Measurements from ENCODE around the gene ANAPC15.
"Not testable (repeated sequence)": the region's sequence is repeated elsewhere in the genome, so short reads cannot be mapped to it uniquely, and the experiment has no call there.

ANAPC15 gene

DNA sequence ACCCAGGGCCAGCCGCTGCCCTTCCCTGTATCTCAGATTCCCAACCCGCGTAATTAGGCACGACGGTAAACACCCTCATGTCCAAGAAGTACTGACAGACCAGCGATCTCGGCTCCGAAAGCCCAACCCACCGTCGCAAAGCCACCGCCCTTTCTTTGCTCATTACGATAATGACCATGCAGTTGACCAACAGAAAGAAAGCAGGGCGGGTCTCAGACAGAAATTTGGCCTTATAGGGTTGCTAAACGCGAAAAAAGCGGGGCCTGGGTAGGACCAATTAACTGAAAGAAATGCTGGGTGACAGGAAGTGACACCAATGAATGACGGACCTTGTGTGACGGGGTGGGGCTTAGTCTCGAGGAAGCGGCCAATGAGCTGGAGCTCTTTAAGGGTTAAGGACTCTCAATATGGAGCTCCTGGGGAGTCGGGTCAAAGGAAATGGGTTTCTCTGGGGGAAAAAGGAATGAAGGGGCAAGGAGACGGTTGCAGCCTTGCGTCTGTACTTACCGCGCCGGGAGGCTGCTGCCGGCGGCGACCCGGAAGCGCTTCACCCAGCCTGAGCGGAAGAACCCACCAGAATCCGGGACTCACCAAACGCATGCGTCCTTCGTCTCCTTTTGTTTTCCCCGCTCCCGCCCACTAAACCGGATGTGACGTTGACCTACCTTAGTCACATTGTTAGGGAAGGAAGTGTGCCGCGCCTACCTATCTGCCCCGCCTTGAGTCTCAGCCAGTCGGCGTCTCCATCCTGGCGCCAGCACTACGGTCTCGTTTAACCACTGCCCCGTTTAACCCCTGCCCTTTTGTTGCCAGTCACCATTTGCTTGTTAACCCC is at the start of gene ANAPC15:
ANAPC15 (minus strand) TSS at position 553 of the 835 bp plus-strand sequence. CDS start 1,419 bp downstream, outside the sequence.
- Mint-ChIP-seq H3K27ac (peak within 1 kb of the TSS; percentile 100), H3K36me3 (ENCODE audit: low read depth) (peaks cover 5% of the 10 kb centered on the region), H3K4me3 (peak within 1 kb of the TSS; percentile 96), H3K27me3 (no peaks in the 10 kb centered on the region), H3K9me3 (no peaks in the 10 kb centered on the region), H3K4me1 (ENCODE audit: low read depth) (peaks cover 20% of the 10 kb centered on the region)

DNA sequence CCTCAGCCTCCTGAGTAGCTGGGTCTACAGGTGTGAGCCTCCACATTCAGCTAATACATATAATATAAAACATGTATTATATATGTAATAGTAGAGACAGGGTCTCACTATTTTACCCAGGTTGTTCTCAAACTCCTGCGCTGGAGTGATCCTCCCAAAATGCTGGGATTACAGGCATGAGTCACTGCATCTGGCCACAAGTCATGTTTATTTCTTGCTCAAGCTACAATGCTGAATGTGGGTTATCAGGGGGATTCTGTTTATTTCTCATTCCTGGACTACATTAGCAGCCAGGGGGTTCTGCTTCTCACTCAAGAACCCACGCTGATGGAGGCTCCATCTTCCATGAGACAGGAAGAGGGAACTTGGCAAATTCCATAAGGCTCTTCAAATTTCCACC is 47.8 kb upstream of the ANAPC15 start:
- Mint-ChIP-seq H3K27ac (no peak overlapping the region), H3K36me3 (ENCODE audit: low read depth) (no peaks in the 10 kb centered on the region), H3K27me3 (peaks cover 16% of the 10 kb centered on the region), H3K4me3 (no peak overlapping the region), H3K9me3 (no peaks in the 10 kb centered on the region), H3K4me1 (ENCODE audit: low read depth) (no peaks in the 10 kb centered on the region)

DNA sequence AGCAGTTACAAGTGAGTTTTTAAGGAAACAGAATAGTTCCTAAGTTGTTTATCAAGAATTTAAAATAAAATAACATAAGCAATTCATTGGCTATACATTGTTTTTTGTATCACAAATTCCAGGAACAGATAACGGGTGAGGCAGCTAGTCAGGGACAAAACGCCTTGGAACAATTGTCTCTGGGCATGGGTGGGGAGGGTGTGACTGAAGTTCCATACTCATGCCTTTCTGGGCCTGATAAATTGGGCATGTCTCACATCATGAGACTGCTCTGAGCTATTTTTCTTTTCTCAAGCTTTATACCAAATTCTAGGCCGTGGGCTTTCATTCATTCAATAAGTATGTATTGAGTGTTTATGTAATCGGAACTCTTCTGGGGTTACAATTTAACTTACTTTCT is 44.6 kb upstream of the ANAPC15 start:
- Mint-ChIP-seq H3K27me3 (peaks cover 20% of the 10 kb centered on the region), H3K36me3 (ENCODE audit: low read depth) (no peaks in the 10 kb centered on the region)

DNA sequence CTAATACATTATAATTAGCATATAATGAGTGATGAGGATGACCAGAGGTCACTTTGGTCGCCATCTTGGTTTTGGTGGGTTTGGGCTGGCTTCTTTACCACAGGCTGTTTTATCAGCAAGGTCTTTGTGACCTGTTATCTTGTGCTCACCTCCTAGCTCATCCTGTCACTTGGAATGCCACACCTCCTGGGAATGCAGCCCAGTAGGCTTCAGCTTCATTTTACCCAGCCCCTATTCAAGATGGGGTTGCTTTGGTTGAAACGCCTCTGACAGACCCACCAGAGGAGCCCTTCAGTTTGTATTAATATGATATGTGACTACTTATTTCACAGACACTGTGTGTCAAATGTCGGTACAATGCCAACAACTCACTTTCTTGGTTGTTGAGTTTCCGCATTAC is 43.3 kb upstream of the ANAPC15 start:
- Mint-ChIP-seq H3K36me3 (ENCODE audit: low read depth) (no peaks in the 10 kb centered on the region), H3K27ac (no peak overlapping the region), H3K4me1 (ENCODE audit: low read depth) (no peaks in the 10 kb centered on the region), H3K27me3 (peaks cover 18% of the 10 kb centered on the region), H3K4me3 (no peak overlapping the region), H3K9me3 (no peaks in the 10 kb centered on the region)

More for the DNA sequence above, 44.6 kb upstream of the ANAPC15 start:
- no peak overlapping the region for H3K27ac Mint-ChIP-seq
- H3K4me3 Mint-ChIP-seq: no peak overlapping the region
- no peaks in the 10 kb centered on the region for H3K4me1 Mint-ChIP-seq (ENCODE audit: low read depth)
- H3K9me3 Mint-ChIP-seq: no peaks in the 10 kb centered on the region

DNA sequence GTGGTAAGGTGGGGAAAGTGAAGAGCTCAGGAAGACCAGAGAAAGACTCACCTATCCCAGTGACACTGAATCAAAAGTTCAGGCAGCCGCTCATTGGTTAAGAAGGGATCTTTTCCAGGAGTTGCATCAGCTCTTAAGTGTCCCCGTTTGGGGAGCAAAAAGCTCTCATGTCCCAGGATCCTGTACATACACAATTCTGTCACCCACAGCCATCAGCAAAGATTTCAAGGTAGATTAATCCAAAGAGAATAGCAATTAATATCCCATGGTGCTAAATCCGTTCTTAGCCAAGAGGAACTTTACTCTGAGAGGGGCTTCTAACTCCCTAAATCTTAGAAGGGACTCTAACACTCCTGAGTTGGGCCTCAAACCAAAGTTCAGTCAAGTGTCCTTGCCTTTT is 42.3 kb upstream of the ANAPC15 start:
- no peak overlapping the region for H3K4me3 Mint-ChIP-seq
- no peaks in the 10 kb centered on the region for H3K4me1 Mint-ChIP-seq (ENCODE audit: low read depth)
- H3K36me3 Mint-ChIP-seq (ENCODE audit: low read depth): no peaks in the 10 kb centered on the region
- no peak overlapping the region for H3K27ac Mint-ChIP-seq
- H3K9me3 Mint-ChIP-seq: no peaks in the 10 kb centered on the region
- peaks cover 14% of the 10 kb centered on the region for H3K27me3 Mint-ChIP-seq

DNA sequence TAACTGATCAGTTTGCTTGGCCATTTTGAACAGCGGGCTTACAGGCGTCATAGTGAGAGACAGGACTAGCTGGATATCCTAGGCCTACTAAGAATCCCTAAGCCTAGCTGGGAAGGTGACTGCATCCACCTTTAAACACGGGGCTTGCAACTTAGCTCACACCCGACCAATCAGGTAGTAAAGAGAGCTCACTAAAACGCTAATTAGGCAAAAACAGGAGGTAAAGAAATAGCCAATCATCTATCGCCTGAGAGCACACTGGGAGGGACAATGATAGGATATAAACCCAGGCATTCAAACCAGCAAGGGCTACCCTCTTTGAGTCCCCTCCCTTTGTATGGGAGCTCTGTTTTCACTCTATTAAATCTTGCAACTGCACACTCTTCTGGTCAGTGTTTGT is 41.4 kb upstream of the ANAPC15 start:
- not testable (repeated sequence) for H3K9me3 Mint-ChIP-seq; H3K27me3 Mint-ChIP-seq; H3K36me3 Mint-ChIP-seq (ENCODE audit: low read depth); H3K27ac Mint-ChIP-seq; H3K4me3 Mint-ChIP-seq; H3K4me1 Mint-ChIP-seq (ENCODE audit: low read depth)

DNA sequence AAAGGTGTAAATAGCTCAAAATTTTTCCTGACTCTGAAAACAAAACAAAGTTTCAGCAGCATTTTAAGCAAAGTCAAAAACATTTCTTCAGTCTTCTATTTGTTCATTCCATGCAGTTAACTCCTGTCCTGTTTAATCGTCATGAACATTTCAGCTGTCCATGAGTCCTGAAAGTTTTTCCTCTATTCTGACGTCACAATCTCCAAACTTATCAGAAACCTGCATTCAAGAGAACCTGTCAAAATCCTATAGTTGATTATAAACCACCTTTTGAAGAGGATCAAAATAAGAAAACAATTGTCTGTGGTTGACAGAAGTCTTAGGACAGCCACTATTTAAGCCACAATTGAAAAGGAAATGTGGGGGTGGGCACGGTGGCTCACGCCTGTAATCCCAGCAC is 38.4 kb upstream of the ANAPC15 start:
- Mint-ChIP-seq H3K4me3 (no peak overlapping the region), H3K36me3 (ENCODE audit: low read depth) (no peaks in the 10 kb centered on the region), H3K9me3 (no peaks in the 10 kb centered on the region)

DNA sequence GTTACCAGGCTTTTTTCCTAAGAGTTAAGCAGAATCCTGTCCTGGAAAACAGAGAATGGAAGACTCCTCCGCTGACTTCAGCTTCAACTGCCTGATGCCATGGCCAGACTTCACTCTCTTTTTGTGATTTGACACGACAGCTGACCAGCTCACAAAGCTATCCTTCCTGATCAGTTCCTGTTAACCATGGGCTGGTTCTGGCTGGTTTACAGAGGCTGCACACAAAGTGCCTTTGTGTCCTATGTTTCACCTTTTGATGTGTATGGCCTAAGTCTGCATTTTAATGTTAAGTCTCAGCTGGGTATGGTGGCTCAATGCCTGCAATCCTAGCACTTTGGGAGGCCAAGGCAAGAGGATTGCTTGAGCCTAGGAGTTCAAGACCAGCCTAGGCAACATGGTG is 34.1 kb upstream of the ANAPC15 start:
- no peak overlapping the region for H3K4me3 Mint-ChIP-seq
- H3K27me3 Mint-ChIP-seq: peaks cover 3% of the 10 kb centered on the region
- H3K9me3 Mint-ChIP-seq: no peaks in the 10 kb centered on the region
- no peaks in the 10 kb centered on the region for H3K36me3 Mint-ChIP-seq (ENCODE audit: low read depth)
- H3K4me1 Mint-ChIP-seq (ENCODE audit: low read depth): peaks cover 7% of the 10 kb centered on the region
- H3K27ac Mint-ChIP-seq: no peak overlapping the region

More for the DNA sequence above, 38.4 kb upstream of the ANAPC15 start:
- Mint-ChIP-seq H3K27me3 (peaks cover 7% of the 10 kb centered on the region), H3K4me1 (ENCODE audit: low read depth) (no peaks in the 10 kb centered on the region), H3K27ac (no peak overlapping the region)

DNA sequence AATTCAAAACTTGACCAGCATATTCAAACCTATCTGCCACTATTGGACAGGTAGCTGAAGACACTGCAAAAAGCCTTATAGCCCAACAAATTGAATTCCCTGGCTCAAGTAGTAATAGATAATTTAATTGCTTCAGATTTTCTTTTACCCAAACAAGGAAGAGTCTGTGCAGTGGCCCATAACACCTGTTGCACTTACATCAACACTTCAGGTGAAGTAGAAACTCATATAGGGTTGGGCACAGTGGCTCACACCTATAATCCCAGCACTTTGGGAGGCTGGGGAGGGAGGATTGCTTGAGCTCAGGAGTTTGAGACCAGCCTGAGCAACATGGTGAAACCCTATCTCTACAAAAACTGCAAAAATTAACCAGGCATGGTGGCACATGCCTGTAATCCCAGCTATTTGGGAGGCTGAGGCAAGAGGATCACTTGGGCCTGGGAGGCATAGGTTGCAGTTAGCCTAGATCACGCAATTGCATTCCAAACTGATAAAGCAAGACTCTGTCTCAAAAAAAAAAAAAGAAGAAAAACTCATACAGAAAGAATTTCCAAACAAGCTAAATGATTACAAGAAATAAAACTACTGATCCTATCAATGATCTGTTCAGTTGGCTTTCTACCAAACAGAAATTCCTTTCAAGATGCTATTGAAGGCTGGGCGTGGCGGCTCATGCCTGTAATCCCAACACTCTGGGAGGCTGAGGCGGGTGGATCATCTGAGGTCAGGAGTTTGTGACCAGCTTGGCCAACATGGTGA is 32.5 kb upstream of the ANAPC15 start:
- Mint-ChIP-seq H3K9me3 (no peaks in the 10 kb centered on the region), H3K27ac (no peak overlapping the region), H3K4me1 (ENCODE audit: low read depth) (peaks cover 17% of the 10 kb centered on the region), H3K27me3 (peaks cover under 1% of the 10 kb centered on the region), H3K36me3 (ENCODE audit: low read depth) (no peaks in the 10 kb centered on the region), H3K4me3 (no peak overlapping the region)

DNA sequence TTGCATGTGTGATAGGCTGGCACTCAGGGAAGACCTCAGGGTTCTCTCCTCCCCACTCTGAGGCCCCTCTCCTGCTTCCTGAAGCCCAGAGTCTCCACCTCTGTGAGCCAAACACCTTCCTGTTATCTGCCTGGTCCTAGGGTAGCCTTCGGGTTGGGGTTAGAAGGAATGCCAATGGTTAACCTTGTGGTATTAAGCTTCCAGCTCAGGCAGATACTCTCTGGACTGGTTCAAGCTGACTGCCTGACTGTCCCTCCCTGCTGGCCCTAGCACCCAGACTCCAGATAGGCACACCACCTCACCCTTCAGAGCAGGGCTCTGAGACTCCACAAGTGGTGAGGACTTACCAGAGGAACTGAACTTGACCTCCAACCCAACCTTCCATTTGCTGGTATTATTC is 30.0 kb upstream of the ANAPC15 start:
- H3K4me3 Mint-ChIP-seq; H3K36me3 Mint-ChIP-seq (ENCODE audit: low read depth); H3K9me3 Mint-ChIP-seq; H3K27me3 Mint-ChIP-seq; H3K27ac Mint-ChIP-seq: not testable (repeated sequence)
- H3K4me1 Mint-ChIP-seq (ENCODE audit: low read depth): peaks cover 20% of the 10 kb centered on the region

DNA sequence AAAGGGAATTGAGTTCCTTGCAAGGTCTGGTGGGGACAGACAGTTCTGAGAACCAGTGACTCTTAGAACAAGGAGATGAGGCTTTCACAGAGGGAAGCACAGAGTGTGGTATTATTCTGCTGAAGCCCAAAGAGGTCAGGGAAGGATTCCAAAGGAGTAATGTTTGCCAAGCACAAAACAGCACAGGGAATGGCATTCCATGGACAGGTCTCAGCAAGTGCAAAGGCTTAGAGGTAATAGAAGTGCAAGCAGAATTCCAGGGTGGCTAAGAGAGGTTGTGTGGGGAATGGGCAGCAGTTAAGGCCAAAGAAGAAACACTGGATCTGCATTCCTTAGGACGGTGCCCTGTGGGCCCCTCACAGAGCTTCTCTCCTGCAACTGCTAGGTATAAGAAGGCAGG is 29.6 kb upstream of the ANAPC15 start:
- not testable (repeated sequence) for H3K4me3 Mint-ChIP-seq; H3K27ac Mint-ChIP-seq; H3K27me3 Mint-ChIP-seq; H3K36me3 Mint-ChIP-seq (ENCODE audit: low read depth); H3K9me3 Mint-ChIP-seq
- peaks cover 20% of the 10 kb centered on the region for H3K4me1 Mint-ChIP-seq (ENCODE audit: low read depth)

DNA sequence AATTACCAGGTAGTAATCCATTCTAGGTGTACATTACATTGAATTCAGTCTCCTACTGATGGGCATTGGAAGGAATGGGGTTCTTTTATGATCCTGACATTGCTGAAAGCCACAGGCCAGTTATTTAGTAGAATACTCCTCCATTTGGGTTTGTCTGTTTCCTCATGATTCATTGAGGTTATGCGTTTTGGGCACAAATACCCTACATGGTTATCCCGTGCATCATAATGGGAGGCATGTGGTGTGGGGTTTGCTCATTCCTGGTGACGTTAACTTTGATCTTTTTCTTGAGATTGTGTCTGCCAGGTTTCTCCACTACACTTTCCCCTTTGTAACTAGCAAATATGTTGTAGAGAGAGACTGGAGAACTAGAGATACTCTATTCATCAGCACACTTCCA is 28.6 kb upstream of the ANAPC15 start:
- Mint-ChIP-seq H3K27me3 (peaks cover 3% of the 10 kb centered on the region), H3K4me1 (ENCODE audit: low read depth) (peaks cover 24% of the 10 kb centered on the region), H3K27ac (no peak overlapping the region), H3K4me3 (no peak overlapping the region), H3K9me3 (no peaks in the 10 kb centered on the region), H3K36me3 (ENCODE audit: low read depth) (no peaks in the 10 kb centered on the region)

DNA sequence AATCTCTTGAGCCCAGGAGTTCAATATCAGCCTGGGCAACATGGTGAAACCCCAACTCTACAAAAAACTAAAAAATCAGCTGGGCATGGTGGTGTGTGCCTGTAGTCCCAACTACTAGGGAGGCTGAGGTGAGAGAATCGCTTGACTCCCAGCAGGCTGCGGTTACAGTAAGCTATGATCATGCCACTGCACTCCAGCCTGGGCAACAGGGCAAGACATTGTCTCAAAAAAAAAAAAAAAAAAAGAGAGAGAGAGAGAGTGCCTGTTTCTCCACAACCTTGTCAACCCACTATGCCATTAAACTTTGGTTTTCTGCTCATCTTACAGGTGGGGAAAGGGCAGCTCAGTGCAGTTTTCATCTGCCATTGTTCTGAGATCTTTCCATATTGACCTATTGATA is 28.2 kb upstream of the ANAPC15 start:
- no peak overlapping the region for H3K4me3 Mint-ChIP-seq
- no peaks in the 10 kb centered on the region for H3K9me3 Mint-ChIP-seq
- H3K4me1 Mint-ChIP-seq (ENCODE audit: low read depth): peaks cover 24% of the 10 kb centered on the region
- H3K27me3 Mint-ChIP-seq: peaks cover 3% of the 10 kb centered on the region
- H3K36me3 Mint-ChIP-seq (ENCODE audit: low read depth): no peaks in the 10 kb centered on the region
- H3K27ac Mint-ChIP-seq: no peak overlapping the region

DNA sequence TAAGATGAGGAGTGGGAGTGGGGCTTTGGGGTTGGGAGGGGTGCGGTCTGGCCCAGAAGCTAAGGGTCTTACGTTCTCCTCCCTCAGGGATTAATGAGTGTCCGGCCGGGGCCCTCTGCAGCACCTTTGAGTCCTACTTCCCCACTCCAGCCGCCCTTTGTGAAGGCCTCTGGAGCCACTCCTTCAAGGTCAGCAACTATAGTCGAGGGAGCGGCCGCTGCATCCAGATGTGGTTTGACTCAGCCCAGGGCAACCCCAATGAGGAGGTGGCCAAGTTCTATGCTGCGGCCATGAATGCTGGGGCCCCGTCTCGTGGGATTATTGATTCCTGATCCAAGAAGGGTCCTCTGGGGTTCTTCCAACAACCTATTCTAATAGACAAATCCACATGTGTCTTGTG is 27.0 kb upstream of the ANAPC15 start:
- H3K4me3 Mint-ChIP-seq: no peak overlapping the region
- no peaks in the 10 kb centered on the region for H3K9me3 Mint-ChIP-seq
- H3K4me1 Mint-ChIP-seq (ENCODE audit: low read depth): peaks cover 24% of the 10 kb centered on the region
- peaks cover 3% of the 10 kb centered on the region for H3K27me3 Mint-ChIP-seq
- no peaks in the 10 kb centered on the region for H3K36me3 Mint-ChIP-seq (ENCODE audit: low read depth)
- no peak overlapping the region for H3K27ac Mint-ChIP-seq

DNA sequence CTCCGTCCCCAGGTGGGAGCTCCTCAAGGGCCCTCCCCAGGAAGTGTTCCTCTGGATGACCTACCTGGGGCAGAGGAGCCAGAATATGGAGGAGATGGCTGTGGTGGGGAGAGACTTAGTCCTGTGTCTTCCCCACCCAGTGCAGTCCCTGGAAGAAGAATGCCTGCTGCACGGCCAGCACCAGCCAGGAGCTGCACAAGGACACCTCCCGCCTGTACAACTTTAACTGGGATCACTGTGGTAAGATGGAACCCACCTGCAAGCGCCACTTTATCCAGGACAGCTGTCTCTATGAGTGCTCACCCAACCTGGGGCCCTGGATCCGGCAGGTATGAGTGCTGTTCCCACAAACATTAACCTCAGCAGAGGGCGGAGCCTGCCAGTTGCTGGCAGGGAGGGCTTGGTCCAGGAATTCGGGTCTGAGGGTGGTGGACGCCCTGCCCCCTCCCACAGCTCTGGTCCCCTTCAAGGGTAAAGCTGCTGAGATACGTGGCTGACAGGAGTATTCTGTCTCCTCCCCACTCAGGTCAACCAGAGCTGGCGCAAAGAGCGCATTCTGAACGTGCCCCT is 26.4 kb upstream of the ANAPC15 start:
- Mint-ChIP-seq H3K4me1 (ENCODE audit: low read depth) (peaks cover 23% of the 10 kb centered on the region), H3K9me3 (no peaks in the 10 kb centered on the region), H3K27me3 (peaks cover 3% of the 10 kb centered on the region)

More for the DNA sequence above, 26.4 kb upstream of the ANAPC15 start:
- H3K4me3 Mint-ChIP-seq: no peak overlapping the region
- H3K36me3 Mint-ChIP-seq (ENCODE audit: low read depth): no peaks in the 10 kb centered on the region
- H3K27ac Mint-ChIP-seq: no peak overlapping the region

Data from stimulated activated naive CD8-positive, alpha-beta T cell treated with anti-CD3 and anti-CD28 coated beads, Interleukin-15, Interleukin-2, amounts not matched to agents 100 ng/mL and 50 ng/mL, for 24 hours (primary cell).